GM23338 (cell line): ENCODE measurements around the gene FRK. TPM values are rescaled to one million over a fixed set of nuclear protein-coding genes. Genes with fewer than 3 reads are reported as not detected.

Experiments used
- ATAC-seq: fragments of 200-7000 bp; cut with Tn5 transposase; 3 replicates; pipeline ENCODE4 v1.9.1; 2020
- DNase-seq: peaks from one replicate; pipeline ENCODE4 v3.0.0-alpha.2; 2015; ENCODE audit warnings: low spot score
- H2AFZ ChIP-seq: fragments of 200-600 bp; sonication (generic); 2 replicates; pipeline ENCODE4 v1.8.0; 2016; ENCODE audit warnings: antibody characterized with exemption, mild to moderate bottlenecking, moderate library complexity
- H3F3A ChIP-seq: fragments of 200-600 bp; sonication (generic); replicated peaks from 2 replicates; pipeline ENCODE4 v1.8.0; 2017; ENCODE audit warnings: antibody characterized with exemption, mixed run types, low read depth
- H3K27ac ChIP-seq: fragments of 200-600 bp; sonication (generic); 2 replicates; pipeline ENCODE4 v1.6.1; 2016; ENCODE audit warnings: low read depth
- H3K27me3 ChIP-seq: fragments of 200-600 bp; sonication (generic); 2 replicates; pipeline ENCODE4 v1.8.0; 2016; ENCODE audit warnings: mild to moderate bottlenecking, mixed run types, moderate library complexity; ENCODE audit not compliant: insufficient read depth
- H3K36me3 ChIP-seq: fragments of 200-600 bp; sonication (generic); 2 replicates; pipeline ENCODE4 v1.8.0; 2016; ENCODE audit warnings: mild to moderate bottlenecking; ENCODE audit not compliant: insufficient read depth
- H3K4me1 ChIP-seq: fragments of 200-600 bp; sonication (generic); 2 replicates; pipeline ENCODE4 v1.8.0; 2016; ENCODE audit warnings: mild to moderate bottlenecking, moderate library complexity; ENCODE audit not compliant: insufficient read depth
- H3K4me2 ChIP-seq: fragments of 200-600 bp; sonication (generic); 2 replicates; pipeline ENCODE4 v1.7.1; 2017; ENCODE audit warnings: mixed run types
- H3K4me3 ChIP-seq: fragments of 200-600 bp; sonication (generic); 2 replicates; pipeline ENCODE4 v1.6.1; 2016; ENCODE audit warnings: mixed run types
- H3K79me2 ChIP-seq: fragments of 200-600 bp; sonication (generic); replicated peaks from 2 replicates; pipeline ENCODE4 v1.8.0; 2017; ENCODE audit warnings: mild to moderate bottlenecking; ENCODE audit not compliant: insufficient read depth
- H3K9me2 ChIP-seq: fragments of 200-600 bp; sonication (generic); 2 replicates; pipeline ENCODE4 v1.8.0; 2017; ENCODE audit not compliant: insufficient read depth
- H4K20me1 ChIP-seq: fragments of 200-600 bp; sonication (generic); replicated peaks from 2 replicates; pipeline ENCODE4 v1.8.0; 2017; ENCODE audit warnings: mild to moderate bottlenecking; ENCODE audit not compliant: insufficient read depth
- H3K27ac Mint-ChIP-seq: 2 replicates; pipeline ENCODE4 v1.8.0; 2020; ENCODE audit warnings: inconsistent platforms, mild to moderate bottlenecking, moderate library complexity, mixed read lengths
- H3K27me3 Mint-ChIP-seq: 3 replicates; pipeline ENCODE4 v1.8.0; 2022; ENCODE audit warnings: low read depth, mild to moderate bottlenecking, moderate library complexity, mixed read lengths, inconsistent platforms; ENCODE audit not compliant: insufficient read depth, poor library complexity
- H3K36me3 Mint-ChIP-seq: 3 replicates; pipeline ENCODE4 v1.8.0; 2021; ENCODE audit warnings: low read depth, mild to moderate bottlenecking, inconsistent platforms, moderate library complexity, mixed read lengths
- H3K4me1 Mint-ChIP-seq: 3 replicates; pipeline ENCODE4 v1.8.0; 2020; ENCODE audit warnings: mild to moderate bottlenecking, inconsistent platforms, mixed read lengths
- H3K4me3 Mint-ChIP-seq: 3 replicates; pipeline ENCODE4 v1.8.0; 2021; ENCODE audit warnings: moderate library complexity, mild to moderate bottlenecking, inconsistent platforms, mixed read lengths
- H3K9me3 Mint-ChIP-seq: 3 replicates; pipeline ENCODE4 v1.8.0; 2020; ENCODE audit warnings: moderate library complexity, mild to moderate bottlenecking, inconsistent platforms, mixed read lengths
- CREB1 ChIP-seq: fragments of 250-450 bp; sonication (Bioruptor Pico); IDR thresholded peaks from 2 replicates; pipeline ENCODE4 v1.5.0; 2020; ENCODE audit warnings: low read depth, mild to moderate bottlenecking, moderate library complexity
- EZH2 ChIP-seq: fragments of 200-600 bp; sonication (generic); IDR thresholded peaks from one replicate; pipeline ENCODE4 v1.8.0; 2017; ENCODE audit warnings: antibody characterized with exemption, mild to moderate bottlenecking, low read depth; ENCODE audit not compliant: unreplicated experiment
- EZH2phosphoT487 ChIP-seq: fragments of 200-600 bp; sonication (generic); IDR thresholded peaks from one replicate; pipeline ENCODE4 v1.8.1; 2018; ENCODE audit warnings: antibody characterized with exemption; ENCODE audit not compliant: unreplicated experiment
- JUNB ChIP-seq: IDR thresholded peaks from one replicate; pipeline ENCODE4 v1.6.1; 2016; ENCODE audit warnings: antibody characterized with exemption; ENCODE audit not compliant: unreplicated experiment
- NANOG ChIP-seq: IDR thresholded peaks from 2 replicates; pipeline ENCODE4 v1.6.1; 2016; ENCODE audit warnings: antibody characterized with exemption, borderline replicate concordance
- POLR2AphosphoS5 ChIP-seq: IDR thresholded peaks from 2 replicates; pipeline ENCODE4 v1.6.1; 2016; ENCODE audit warnings: antibody characterized with exemption, low read depth
- STAT1 ChIP-seq: IDR thresholded peaks from one replicate; pipeline ENCODE4 v1.6.1; 2016; ENCODE audit warnings: antibody characterized with exemption; ENCODE audit not compliant: unreplicated experiment
- ZNF114 ChIP-seq: fragments of 250-450 bp; sonication (Bioruptor Pico); IDR thresholded peaks from 2 replicates; pipeline ENCODE4 v1.5.0; 2020; ENCODE audit warnings: mild to moderate bottlenecking, moderate library complexity
- ZNF331 ChIP-seq: fragments of 250-450 bp; sonication (Bioruptor Pico); IDR thresholded peaks from 2 replicates; pipeline ENCODE4 v1.5.0; 2020; ENCODE audit warnings: low read depth, mild to moderate bottlenecking, moderate library complexity
- polyA plus RNA-seq: library from polyadenylated mRNA; unstranded; fragments of >200 nt; fragmentation: Nextera tagmentation; extraction: Ambion mirVana; gene quantifications from 2 replicates; pipeline ENCODE4 v1.2.1, GENCODE V29; 2016
- total RNA-seq: library from RNA; depleted of rRNA; stranded (reverse); fragments of >200 nt; shearing (Covaris generic); gene quantifications from 2 replicates; pipeline ENCODE4 v1.2.3, GENCODE V29; 2014
- TF ChIP-seq, protein P1 (sequence below): IDR thresholded peaks from one replicate; pipeline ENCODE4 v1.6.1; 2018; ENCODE audit warnings: antibody characterized with exemption; ENCODE audit not compliant: unreplicated experiment
- TF ChIP-seq, protein P2 (sequence below), 2 experiments: fragments of 200-600 bp in 1 of 2; sonication (generic) in 1 of 2; conservative IDR thresholded peaks; 2 replicates each; pipeline versions ENCODE4 v1.5.1 to v1.6.1; 2016 to 2017; ENCODE audit warnings: antibody characterized with exemption in 2 of 2, low read depth in 2 of 2, mild to moderate bottlenecking in 2 of 2, moderate library complexity in 1 of 2
- TF ChIP-seq, protein P3 (sequence below): fragments of 250-450 bp; sonication (Bioruptor Pico); IDR thresholded peaks from 2 replicates; pipeline ENCODE4 v1.5.0; 2020; ENCODE audit warnings: mild to moderate bottlenecking, moderate library complexity
- TF ChIP-seq, protein P4 (sequence below): IDR thresholded peaks from 2 replicates; pipeline ENCODE4 v1.6.1; 2016; ENCODE audit warnings: antibody characterized with exemption

Gene FRK
- total and polyA plus RNA-seq, 2 experiments from 2014 or later = 0.06 to 0.24 TPM

DNA sequence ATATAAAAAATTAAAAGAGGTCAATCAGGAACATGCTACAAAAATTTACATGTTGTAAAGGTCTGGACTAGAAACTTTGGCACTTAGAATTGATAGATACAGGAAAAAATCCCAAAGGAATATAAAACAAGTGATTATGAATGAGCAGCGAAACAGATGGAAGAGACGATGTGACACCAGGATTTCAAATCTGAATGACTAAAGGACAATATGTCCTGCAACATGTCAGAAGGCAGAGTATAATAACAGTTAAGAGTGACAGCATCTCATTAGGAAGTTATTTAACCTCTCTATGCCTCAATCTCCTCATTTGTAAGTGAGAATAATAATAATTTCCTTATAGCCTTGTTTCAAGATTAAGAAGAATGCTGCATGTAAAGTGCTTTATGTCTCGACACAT, 50.3 kb downstream of the FRK start:
- Mint-ChIP-seq H3K4me3 (no peak overlapping the region), H3K27ac (no peak overlapping the region), H3K36me3 (no peaks in the 10 kb centered on the region), H3K27me3 (no peaks in the 10 kb centered on the region), H3K9me3 (no peaks in the 10 kb centered on the region), H3K4me1 (no peaks in the 10 kb centered on the region; the same call in 2 of the 3 replicates)
- TF ChIP-seq ZNF114 (CRISPR knock-in tag) (no peak), STAT1 (no peak), CREB1 (CRISPR knock-in tag) (no peak), ZNF331 (CRISPR knock-in tag) (no peak), POLR2AphosphoS5 (no peak), EZH2phosphoT487 (no peak), NANOG (no peak), JUNB (no peak), EZH2 (no peak)
- TF ChIP-seq, protein P1, sequence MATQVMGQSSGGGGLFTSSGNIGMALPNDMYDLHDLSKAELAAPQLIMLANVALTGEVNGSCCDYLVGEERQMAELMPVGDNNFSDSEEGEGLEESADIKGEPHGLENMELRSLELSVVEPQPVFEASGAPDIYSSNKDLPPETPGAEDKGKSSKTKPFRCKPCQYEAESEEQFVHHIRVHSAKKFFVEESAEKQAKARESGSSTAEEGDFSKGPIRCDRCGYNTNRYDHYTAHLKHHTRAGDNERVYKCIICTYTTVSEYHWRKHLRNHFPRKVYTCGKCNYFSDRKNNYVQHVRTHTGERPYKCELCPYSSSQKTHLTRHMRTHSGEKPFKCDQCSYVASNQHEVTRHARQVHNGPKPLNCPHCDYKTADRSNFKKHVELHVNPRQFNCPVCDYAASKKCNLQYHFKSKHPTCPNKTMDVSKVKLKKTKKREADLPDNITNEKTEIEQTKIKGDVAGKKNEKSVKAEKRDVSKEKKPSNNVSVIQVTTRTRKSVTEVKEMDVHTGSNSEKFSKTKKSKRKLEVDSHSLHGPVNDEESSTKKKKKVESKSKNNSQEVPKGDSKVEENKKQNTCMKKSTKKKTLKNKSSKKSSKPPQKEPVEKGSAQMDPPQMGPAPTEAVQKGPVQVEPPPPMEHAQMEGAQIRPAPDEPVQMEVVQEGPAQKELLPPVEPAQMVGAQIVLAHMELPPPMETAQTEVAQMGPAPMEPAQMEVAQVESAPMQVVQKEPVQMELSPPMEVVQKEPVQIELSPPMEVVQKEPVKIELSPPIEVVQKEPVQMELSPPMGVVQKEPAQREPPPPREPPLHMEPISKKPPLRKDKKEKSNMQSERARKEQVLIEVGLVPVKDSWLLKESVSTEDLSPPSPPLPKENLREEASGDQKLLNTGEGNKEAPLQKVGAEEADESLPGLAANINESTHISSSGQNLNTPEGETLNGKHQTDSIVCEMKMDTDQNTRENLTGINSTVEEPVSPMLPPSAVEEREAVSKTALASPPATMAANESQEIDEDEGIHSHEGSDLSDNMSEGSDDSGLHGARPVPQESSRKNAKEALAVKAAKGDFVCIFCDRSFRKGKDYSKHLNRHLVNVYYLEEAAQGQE = no peak
- TF ChIP-seq, protein P2, sequence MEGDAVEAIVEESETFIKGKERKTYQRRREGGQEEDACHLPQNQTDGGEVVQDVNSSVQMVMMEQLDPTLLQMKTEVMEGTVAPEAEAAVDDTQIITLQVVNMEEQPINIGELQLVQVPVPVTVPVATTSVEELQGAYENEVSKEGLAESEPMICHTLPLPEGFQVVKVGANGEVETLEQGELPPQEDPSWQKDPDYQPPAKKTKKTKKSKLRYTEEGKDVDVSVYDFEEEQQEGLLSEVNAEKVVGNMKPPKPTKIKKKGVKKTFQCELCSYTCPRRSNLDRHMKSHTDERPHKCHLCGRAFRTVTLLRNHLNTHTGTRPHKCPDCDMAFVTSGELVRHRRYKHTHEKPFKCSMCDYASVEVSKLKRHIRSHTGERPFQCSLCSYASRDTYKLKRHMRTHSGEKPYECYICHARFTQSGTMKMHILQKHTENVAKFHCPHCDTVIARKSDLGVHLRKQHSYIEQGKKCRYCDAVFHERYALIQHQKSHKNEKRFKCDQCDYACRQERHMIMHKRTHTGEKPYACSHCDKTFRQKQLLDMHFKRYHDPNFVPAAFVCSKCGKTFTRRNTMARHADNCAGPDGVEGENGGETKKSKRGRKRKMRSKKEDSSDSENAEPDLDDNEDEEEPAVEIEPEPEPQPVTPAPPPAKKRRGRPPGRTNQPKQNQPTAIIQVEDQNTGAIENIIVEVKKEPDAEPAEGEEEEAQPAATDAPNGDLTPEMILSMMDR (conservative IDR thresholded peaks at IDR 0.05; ENCODE audit: low read depth in 2 of 2) = no peak
- TF ChIP-seq, protein P3, sequence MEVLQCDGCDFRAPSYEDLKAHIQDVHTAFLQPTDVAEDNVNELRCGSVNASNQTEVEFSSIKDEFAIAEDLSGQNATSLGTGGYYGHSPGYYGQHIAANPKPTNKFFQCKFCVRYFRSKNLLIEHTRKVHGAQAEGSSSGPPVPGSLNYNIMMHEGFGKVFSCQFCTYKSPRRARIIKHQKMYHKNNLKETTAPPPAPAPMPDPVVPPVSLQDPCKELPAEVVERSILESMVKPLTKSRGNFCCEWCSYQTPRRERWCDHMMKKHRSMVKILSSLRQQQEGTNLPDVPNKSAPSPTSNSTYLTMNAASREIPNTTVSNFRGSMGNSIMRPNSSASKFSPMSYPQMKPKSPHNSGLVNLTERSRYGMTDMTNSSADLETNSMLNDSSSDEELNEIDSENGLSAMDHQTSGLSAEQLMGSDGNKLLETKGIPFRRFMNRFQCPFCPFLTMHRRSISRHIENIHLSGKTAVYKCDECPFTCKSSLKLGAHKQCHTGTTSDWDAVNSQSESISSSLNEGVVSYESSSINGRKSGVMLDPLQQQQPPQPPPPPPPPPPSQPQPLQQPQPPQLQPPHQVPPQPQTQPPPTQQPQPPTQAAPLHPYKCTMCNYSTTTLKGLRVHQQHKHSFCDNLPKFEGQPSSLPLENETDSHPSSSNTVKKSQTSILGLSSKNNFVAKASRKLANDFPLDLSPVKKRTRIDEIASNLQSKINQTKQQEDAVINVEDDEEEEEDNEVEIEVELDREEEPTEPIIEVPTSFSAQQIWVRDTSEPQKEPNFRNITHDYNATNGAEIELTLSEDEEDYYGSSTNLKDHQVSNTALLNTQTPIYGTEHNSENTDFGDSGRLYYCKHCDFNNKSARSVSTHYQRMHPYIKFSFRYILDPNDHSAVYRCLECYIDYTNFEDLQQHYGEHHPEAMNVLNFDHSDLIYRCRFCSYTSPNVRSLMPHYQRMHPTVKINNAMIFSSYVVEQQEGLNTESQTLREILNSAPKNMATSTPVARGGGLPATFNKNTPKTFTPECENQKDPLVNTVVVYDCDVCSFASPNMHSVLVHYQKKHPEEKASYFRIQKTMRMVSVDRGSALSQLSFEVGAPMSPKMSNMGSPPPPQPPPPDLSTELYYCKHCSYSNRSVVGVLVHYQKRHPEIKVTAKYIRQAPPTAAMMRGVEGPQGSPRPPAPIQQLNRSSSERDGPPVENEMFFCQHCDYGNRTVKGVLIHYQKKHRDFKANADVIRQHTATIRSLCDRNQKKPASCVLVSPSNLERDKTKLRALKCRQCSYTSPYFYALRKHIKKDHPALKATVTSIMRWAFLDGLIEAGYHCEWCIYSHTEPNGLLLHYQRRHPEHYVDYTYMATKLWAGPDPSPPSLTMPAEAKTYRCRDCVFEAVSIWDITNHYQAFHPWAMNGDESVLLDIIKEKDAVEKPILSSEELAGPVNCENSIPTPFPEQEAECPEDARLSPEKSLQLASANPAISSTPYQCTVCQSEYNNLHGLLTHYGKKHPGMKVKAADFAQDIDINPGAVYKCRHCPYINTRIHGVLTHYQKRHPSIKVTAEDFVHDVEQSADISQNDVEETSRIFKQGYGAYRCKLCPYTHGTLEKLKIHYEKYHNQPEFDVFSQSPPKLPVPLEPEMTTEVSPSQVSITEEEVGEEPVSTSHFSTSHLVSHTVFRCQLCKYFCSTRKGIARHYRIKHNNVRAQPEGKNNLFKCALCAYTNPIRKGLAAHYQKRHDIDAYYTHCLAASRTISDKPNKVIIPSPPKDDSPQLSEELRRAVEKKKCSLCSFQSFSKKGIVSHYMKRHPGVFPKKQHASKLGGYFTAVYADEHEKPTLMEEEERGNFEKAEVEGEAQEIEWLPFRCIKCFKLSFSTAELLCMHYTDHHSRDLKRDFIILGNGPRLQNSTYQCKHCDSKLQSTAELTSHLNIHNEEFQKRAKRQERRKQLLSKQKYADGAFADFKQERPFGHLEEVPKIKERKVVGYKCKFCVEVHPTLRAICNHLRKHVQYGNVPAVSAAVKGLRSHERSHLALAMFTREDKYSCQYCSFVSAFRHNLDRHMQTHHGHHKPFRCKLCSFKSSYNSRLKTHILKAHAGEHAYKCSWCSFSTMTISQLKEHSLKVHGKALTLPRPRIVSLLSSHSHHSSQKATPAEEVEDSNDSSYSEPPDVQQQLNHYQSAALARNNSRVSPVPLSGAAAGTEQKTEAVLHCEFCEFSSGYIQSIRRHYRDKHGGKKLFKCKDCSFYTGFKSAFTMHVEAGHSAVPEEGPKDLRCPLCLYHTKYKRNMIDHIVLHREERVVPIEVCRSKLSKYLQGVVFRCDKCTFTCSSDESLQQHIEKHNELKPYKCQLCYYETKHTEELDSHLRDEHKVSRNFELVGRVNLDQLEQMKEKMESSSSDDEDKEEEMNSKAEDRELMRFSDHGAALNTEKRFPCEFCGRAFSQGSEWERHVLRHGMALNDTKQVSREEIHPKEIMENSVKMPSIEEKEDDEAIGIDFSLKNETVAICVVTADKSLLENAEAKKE (CRISPR knock-in tag) = no peak
- TF ChIP-seq, protein P4, sequence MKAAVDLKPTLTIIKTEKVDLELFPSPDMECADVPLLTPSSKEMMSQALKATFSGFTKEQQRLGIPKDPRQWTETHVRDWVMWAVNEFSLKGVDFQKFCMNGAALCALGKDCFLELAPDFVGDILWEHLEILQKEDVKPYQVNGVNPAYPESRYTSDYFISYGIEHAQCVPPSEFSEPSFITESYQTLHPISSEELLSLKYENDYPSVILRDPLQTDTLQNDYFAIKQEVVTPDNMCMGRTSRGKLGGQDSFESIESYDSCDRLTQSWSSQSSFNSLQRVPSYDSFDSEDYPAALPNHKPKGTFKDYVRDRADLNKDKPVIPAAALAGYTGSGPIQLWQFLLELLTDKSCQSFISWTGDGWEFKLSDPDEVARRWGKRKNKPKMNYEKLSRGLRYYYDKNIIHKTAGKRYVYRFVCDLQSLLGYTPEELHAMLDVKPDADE = no peak
- Histone ChIP-seq H3F3A (no peaks in the 10 kb centered on the region), H3K9me2 (no peaks in the 10 kb centered on the region), H3K79me2 (no peaks in the 10 kb centered on the region), H3K4me3 (no peak overlapping the region), H2AFZ (no peak overlapping the region), H3K4me2 (no peak overlapping the region), H4K20me1 (no peaks in the 10 kb centered on the region), H3K36me3 (no peaks in the 10 kb centered on the region), H3K27ac (no peak overlapping the region), H3K4me1 (no peaks in the 10 kb centered on the region), H3K27me3 (no peaks in the 10 kb centered on the region)
- DNase-seq = no peak
- no peak for ATAC-seq
